HUES48 (cell line): ENCODE measurements around the gene ANKRD30B.
"Not testable (repeated sequence)": the region's sequence is repeated elsewhere in the genome, so short reads cannot be mapped to it uniquely, and the experiment has no call there.

ENCODE experiments used
- H3K27ac ChIP-seq: one replicate; pipeline ENCODE4 v1.7.0; 2013; ENCODE audit warnings: low read depth, low read length, inconsistent platforms
- H3K27me3 ChIP-seq: 2 replicates; pipeline ENCODE4 v1.6.1; 2013; ENCODE audit warnings: mild to moderate bottlenecking, low read length; ENCODE audit not compliant: control insufficient read depth, insufficient read depth
- H3K36me3 ChIP-seq: 2 replicates; pipeline ENCODE4 v1.6.1; 2013; ENCODE audit warnings: low read length; ENCODE audit not compliant: control insufficient read depth, insufficient read depth
- H3K4me1 ChIP-seq: 2 replicates; pipeline ENCODE4 v1.6.1; 2013; ENCODE audit warnings: mild to moderate bottlenecking, low read length; ENCODE audit not compliant: control insufficient read depth, insufficient read depth
- H3K4me3 ChIP-seq: 2 replicates; pipeline ENCODE4 v1.5.1; 2013; ENCODE audit warnings: mild to moderate bottlenecking, low read depth, low read length
- H3K9ac ChIP-seq: 2 replicates; pipeline ENCODE4 v1.6.1; 2013; ENCODE audit warnings: mild to moderate bottlenecking, low read depth, low read length, moderate library complexity
- H3K9me3 ChIP-seq: 2 replicates; pipeline ENCODE4 v1.6.1; 2013; ENCODE audit warnings: low read length; ENCODE audit not compliant: control insufficient read depth, insufficient read depth

Gene ANKRD30B

GRCh38 chr18:14858514-14858913 is 110.5 kb downstream of the ANKRD30B start:
- H3K27me3 ChIP-seq, H3K9me3 ChIP-seq, H3K36me3 ChIP-seq, H3K9ac ChIP-seq, H3K4me1 ChIP-seq, H3K27ac ChIP-seq, H3K4me3 ChIP-seq: not testable (repeated sequence)

GRCh38 chr18:14859995-14860394 is 112.0 kb downstream of the ANKRD30B start:
- not testable (repeated sequence) for H3K27me3 ChIP-seq, H3K4me1 ChIP-seq, H3K4me3 ChIP-seq, H3K27ac ChIP-seq, H3K9me3 ChIP-seq, H3K9ac ChIP-seq, H3K36me3 ChIP-seq

- not testable (repeated sequence) for H3K27ac ChIP-seq, H3K27me3 ChIP-seq, H3K4me3 ChIP-seq, H3K4me1 ChIP-seq, H3K36me3 ChIP-seq, H3K9ac ChIP-seq
- H3K9me3 ChIP-seq, result peaks cover 15% of the 10 kb centered on the region; the same call in 1 of the 2 replicates
These were observed 118.5 kb downstream of the ANKRD30B start for GRCh38 chr18:14866426-14866825.

- peaks cover 12% of the 10 kb centered on the region; the same call in 1 of the 2 replicates for H3K9me3 ChIP-seq
- not testable (repeated sequence) for H3K27ac ChIP-seq, H3K4me3 ChIP-seq, H3K9ac ChIP-seq, H3K27me3 ChIP-seq, H3K36me3 ChIP-seq, H3K4me1 ChIP-seq
These were observed 120.0 kb downstream of the ANKRD30B start for GRCh38 chr18:14867988-14868387.

- H3K9me3 ChIP-seq, result peaks cover 12% of the 10 kb centered on the region; the same call in 1 of the 2 replicates
- not testable (repeated sequence) for H3K36me3 ChIP-seq, H3K9ac ChIP-seq, H3K27ac ChIP-seq, H3K4me3 ChIP-seq, H3K27me3 ChIP-seq, H3K4me1 ChIP-seq
These were observed 120.9 kb downstream of the ANKRD30B start for GRCh38 chr18:14868825-14869224.

- H3K9ac ChIP-seq, H3K27me3 ChIP-seq, H3K36me3 ChIP-seq, H3K4me1 ChIP-seq, H3K4me3 ChIP-seq, H3K27ac ChIP-seq: not testable (repeated sequence)
- H3K9me3 ChIP-seq, result peaks cover 11% of the 10 kb centered on the region; the same call in 1 of the 2 replicates
These were observed 130.9 kb downstream of the ANKRD30B start for GRCh38 chr18:14878826-14879225.

GRCh38 chr18:14900435-14900834 is 152.5 kb downstream of the ANKRD30B start:
- Histone ChIP-seq H3K9me3 (peaks cover 55% of the 10 kb centered on the region), H3K27ac (no peak overlapping the region), H3K4me1 (no peaks in the 10 kb centered on the region), H3K4me3 (no peak overlapping the region), H3K9ac (no peak overlapping the region), H3K27me3 (no peaks in the 10 kb centered on the region), H3K36me3 (no peaks in the 10 kb centered on the region)
